Medulla oblongata (tissue), 1 donor: ENCODE measurements around the gene FAM20A.

Experiments used
- DNase-seq: peaks from one replicate; pipeline ENCODE4 v3.0.0-alpha.2; 2015; ENCODE audit errors: extremely low spot score

FAM20A gene

GRCh38 chr17:68565661-68566441 is 35.3 kb downstream of the FAM20A start:
- DNase-seq = no peak

GRCh38 chr17:68564415-68565111 is 36.6 kb downstream of the FAM20A start:
- no peak for DNase-seq

- no peak for DNase-seq
These were observed 38.4 kb downstream of the FAM20A start for GRCh38 chr17:68562736-68563135.

GRCh38 chr17:68560966-68561720 is 40.0 kb downstream of the FAM20A start:
- DNase-seq = no peak

- DNase-seq = no peak
These were observed 41.9 kb downstream of the FAM20A start for GRCh38 chr17:68559316-68559715.

GRCh38 chr17:68556551-68556950 is 44.6 kb downstream of the FAM20A start:
- no peak for DNase-seq

- DNase-seq = no peak
These were observed 56.9 kb downstream of the FAM20A start for GRCh38 chr17:68544111-68544915.

GRCh38 chr17:68542698-68543463 is 58.3 kb downstream of the FAM20A start:
- no peak for DNase-seq

GRCh38 chr17:68541816-68542215 is 59.4 kb downstream of the FAM20A start:
- no peak for DNase-seq

GRCh38 chr17:68540981-68541380 is 60.2 kb downstream of the FAM20A start:
- DNase-seq = no peak

- peak; percentile 34 for DNase-seq
These were observed 61.4 kb downstream of the FAM20A start for GRCh38 chr17:68539548-68540467.

- DNase-seq = no peak
These were observed 65.2 kb downstream of the FAM20A start for GRCh38 chr17:68535922-68536321.

GRCh38 chr17:68534695-68535088 is 66.5 kb downstream of the FAM20A start:
- no peak for DNase-seq

GRCh38 chr17:68533887-68534694 is 67.1 kb downstream of the FAM20A start:
- DNase-seq = peak; percentile 11

GRCh38 chr17:68532826-68533225 is 68.3 kb downstream of the FAM20A start:
- DNase-seq = no peak

GRCh38 chr17:68531252-68531651 is 69.9 kb downstream of the FAM20A start:
- no peak for DNase-seq

- DNase-seq = no peak
These were observed 73.9 kb downstream of the FAM20A start for GRCh38 chr17:68527314-68527713.

- DNase-seq = no peak
These were observed 74.6 kb downstream of the FAM20A start for GRCh38 chr17:68526548-68526947.

- DNase-seq = no peak
These were observed 78.9 kb downstream of the FAM20A start for GRCh38 chr17:68522266-68522665.
